IMR-90 (cell line): Measurements from ENCODE around the gene TTI1. TPM values are rescaled to one million over a fixed set of nuclear protein-coding genes. Genes with fewer than 3 reads are reported as not detected.

Experiments
- ATAC-seq: fragments of 200-7000 bp; cut with Tn5 transposase; 2 replicates; pipeline ENCODE4 v1.9.1; 2020; ENCODE audit warnings: low read depth, mild to moderate bottlenecking, moderate library complexity
- BruUV-seq: library from RNA; stranded (reverse); fragments of 400-500 nt; replicated peaks from 2 replicates; lab custom pipeline; 2021; lab: Mats Ljungman, UMichigan
- CTCF ChIA-PET: fragments of 300-600 bp; formaldehyde crosslinking; extraction: SDS; loops from one replicate; lab custom pipeline; 2021; ENCODE audit warnings: antibody characterized with exemption; lab: Yijun Ruan, JAX
- POLR2A ChIA-PET: fragments of 300-600 bp; sonication (Branson Sonifier 250); formaldehyde crosslinking; loops from one replicate; lab custom pipeline; 2022; ENCODE audit warnings: antibody characterized with exemption; ENCODE audit not compliant: unreplicated experiment; lab: Charles Lee
- DNase-seq: peaks from one replicate; pipeline ENCODE4 v3.0.0; 2013
- H2AFZ ChIP-seq: replicated peaks from 2 replicates; pipeline ENCODE3; 2013; ENCODE audit warnings: low read length, mild to moderate bottlenecking; ENCODE audit not compliant: poor library complexity
- H2AK5ac ChIP-seq: 2 replicates; pipeline ENCODE4 v1.6.1; 2013; ENCODE audit warnings: low read depth, low read length, inconsistent platforms
- H2AK9ac ChIP-seq: replicated peaks from 2 replicates; pipeline ENCODE3; 2013; ENCODE audit warnings: mild to moderate bottlenecking, low read depth, low read length, moderate library complexity; ENCODE audit not compliant: poor library complexity
- H2BK120ac ChIP-seq: 2 replicates; pipeline ENCODE4 v1.6.1; 2013; ENCODE audit warnings: low read depth, low read length, inconsistent platforms
- H2BK15ac ChIP-seq: 3 replicates; pipeline ENCODE4 v1.6.1; 2013; ENCODE audit warnings: low read depth, low read length, inconsistent platforms
- H2BK20ac ChIP-seq: 2 replicates; pipeline ENCODE4 v1.6.1; 2013; ENCODE audit warnings: low read depth, mild to moderate bottlenecking, inconsistent platforms, low read length, moderate library complexity
- H2BK5ac ChIP-seq: 2 replicates; pipeline ENCODE4 v1.6.1; 2013; ENCODE audit warnings: mild to moderate bottlenecking, low read depth, low read length, inconsistent platforms; ENCODE audit not compliant: poor library complexity, severe bottlenecking
- H3K14ac ChIP-seq: replicated peaks from 2 replicates; pipeline ENCODE4 v1.6.1; 2013; ENCODE audit warnings: low read depth, low read length, inconsistent platforms
- H3K18ac ChIP-seq: 2 replicates; pipeline ENCODE4 v1.6.1; 2013; ENCODE audit warnings: low read depth, low read length, control low read depth
- H3K23ac ChIP-seq: 2 replicates; pipeline ENCODE4 v1.6.1; 2013; ENCODE audit warnings: low read depth, low read length, inconsistent platforms
- H3K27ac ChIP-seq: 2 replicates; pipeline ENCODE4 v1.5.1; 2013; ENCODE audit warnings: mild to moderate bottlenecking, control low read depth, low read length; ENCODE audit not compliant: insufficient read depth
- H3K27me3 ChIP-seq: 2 replicates; pipeline ENCODE4 v1.6.1; 2013; ENCODE audit warnings: low read length; ENCODE audit not compliant: control insufficient read depth, insufficient read depth
- H3K36me3 ChIP-seq: 2 replicates; pipeline ENCODE4 v1.6.1; 2013; ENCODE audit warnings: low read length, mixed read lengths; ENCODE audit not compliant: control insufficient read depth, insufficient read depth
- H3K4ac ChIP-seq: 2 replicates; pipeline ENCODE4 v1.6.1; 2013; ENCODE audit warnings: low read depth, low read length, inconsistent platforms
- H3K4me1 ChIP-seq: 2 replicates; pipeline ENCODE4 v1.6.1; 2013; ENCODE audit warnings: low read length, mixed read lengths; ENCODE audit not compliant: control insufficient read depth, insufficient read depth
- H3K4me2 ChIP-seq: 2 replicates; pipeline ENCODE4 v1.6.1; 2013; ENCODE audit warnings: low read depth, mild to moderate bottlenecking, control low read depth, low read length, moderate library complexity
- H3K4me3 ChIP-seq: 2 replicates; pipeline ENCODE4 v1.5.1; 2013; ENCODE audit warnings: low read depth, mild to moderate bottlenecking, control low read depth, low read length, moderate library complexity; ENCODE audit not compliant: insufficient read depth
- H3K56ac ChIP-seq: 2 replicates; pipeline ENCODE4 v1.6.1; 2013; ENCODE audit warnings: low read length, inconsistent platforms; ENCODE audit not compliant: insufficient read depth; ENCODE audit errors: extremely low read depth
- H3K79me1 ChIP-seq, 2 experiments: 2 replicates each; pipeline ENCODE4 v1.6.1; 2013; ENCODE audit warnings: low read length in 2 of 2, inconsistent platforms in 1 of 2, low read depth in 1 of 2
- H3K9ac ChIP-seq: 2 replicates; pipeline ENCODE4 v1.6.1; 2013; ENCODE audit warnings: low read depth, low read length, control low read depth
- H3K9me1 ChIP-seq: 2 replicates; pipeline ENCODE4 v1.6.1; 2013; ENCODE audit warnings: low read length, inconsistent platforms; ENCODE audit not compliant: insufficient read depth
- H3K9me3 ChIP-seq: 2 replicates; pipeline ENCODE4 v1.6.1; 2013; ENCODE audit warnings: low read length; ENCODE audit not compliant: control insufficient read depth, insufficient read depth
- H4K20me1 ChIP-seq: 2 replicates; pipeline ENCODE4 v1.6.1; 2013; ENCODE audit warnings: low read length, inconsistent platforms; ENCODE audit not compliant: insufficient read depth
- H4K5ac ChIP-seq: 2 replicates; pipeline ENCODE4 v1.6.1; 2013; ENCODE audit warnings: mild to moderate bottlenecking, low read depth, low read length, control low read depth
- H4K8ac ChIP-seq, 2 experiments: 2 replicates each; pipeline ENCODE4 v1.6.1; 2013; ENCODE audit warnings: low read depth in 2 of 2, low read length in 2 of 2, control low read depth in 1 of 2, inconsistent platforms in 1 of 2
- H4K91ac ChIP-seq: 2 replicates; pipeline ENCODE4 v1.6.1; 2013; ENCODE audit warnings: low read depth, low read length, inconsistent platforms; ENCODE audit not compliant: insufficient read depth
- CHD1 ChIP-seq: IDR thresholded peaks from 2 replicates; pipeline ENCODE4 v1.6.1; 2012; ENCODE audit warnings: low read depth, low read length, improper control_type of control experiment
- FOS ChIP-seq: fragments of 150-350 bp; IDR thresholded peaks from 2 replicates; pipeline ENCODE4 v1.6.1; 2016; ENCODE audit warnings: low read depth, low read length
- WGBS, 2 experiments: methylation state at CpG; one replicate each; pipeline versions ENCODE4 v1.1.5 to v1.1.7; 2013; ENCODE audit warnings: missing lambda C conversion rate in 2 of 2; ENCODE audit not compliant: insufficient read length in 1 of 2; ENCODE audit errors: extremely low coverage in 2 of 2; 5-methylcytosine and 5-hydroxymethylcytosine counted together
- dilution Hi-C: fragments of 300-500 bp; cut with HindIII; formaldehyde crosslinking; loops from one replicate; pipeline ENCODE4 v1.14.3; 2018; ENCODE audit warnings: low sequenced_read_pairs; ENCODE audit not compliant: unreplicated experiment
- in situ Hi-C: fragments of 300-500 bp; cut with MboI; formaldehyde crosslinking; loops from 3 replicates; pipeline ENCODE4 v1.14.3; 2019; ENCODE audit warnings: low sequenced_read_pairs, inconsistent platforms, mixed read lengths
- intact Hi-C: fragments of 100-400 bp; cut with micrococcal nuclease; formaldehyde crosslinking; loops from 2 replicates; pipeline ENCODE4 v1.10.0; 2022
- polyA plus RNA-seq, 3 experiments: library from polyadenylated mRNA; depleted of rRNA; stranded (reverse); fragments of >200 nt; gene quantifications; 2 replicates each; pipeline ENCODE4 v1.2.3, GENCODE V29; 2012; ENCODE audit warnings: low replicate concordance in 1 of 3
- total RNA-seq: library from RNA; depleted of rRNA; stranded (reverse); fragments of >200 nt; gene quantifications from 2 replicates; pipeline ENCODE4 v1.2.3, GENCODE V29; 2012

The TTI1 gene
- total and polyA plus RNA-seq, 2 of the 4 experiments (the other 2 are of a cell fraction): 12.5 to 17.6 TPM

- Histone ChIP-seq H4K8ac (no peak overlapping the region), H3K36me3 (peaks cover 10% of the 10 kb centered on the region), H3K27me3 (no peaks in the 10 kb centered on the region), H3K23ac (no peak overlapping the region), H3K4ac (no peak overlapping the region), H2AFZ (no peak overlapping the region), H2BK15ac (peak overlapping the region; percentile 41; the same call in 1 of the 3 replicates), H3K14ac (no peak overlapping the region), H4K91ac (no peak overlapping the region), H4K20me1 (no peaks in the 10 kb centered on the region), H3K9me3 (peaks cover 2% of the 10 kb centered on the region; the same call in 1 of the 2 replicates), H3K4me2 (no peak overlapping the region), H3K4me1 (peaks cover 21% of the 10 kb centered on the region), H2BK20ac (no peak overlapping the region), H4K5ac (no peak overlapping the region), H3K56ac (no peak overlapping the region), H2AK9ac (no peak overlapping the region), H3K9ac (no peak overlapping the region), H3K9me1 (peaks cover 23% of the 10 kb centered on the region), H3K79me1 (peaks cover 33 to 60% of the 10 kb centered on the region in 2 experiments), H3K4me3 (no peak overlapping the region), H2BK120ac (no peak overlapping the region), H3K18ac (no peak overlapping the region), H2AK5ac (no peak overlapping the region), H3K27ac (no peak overlapping the region), H2BK5ac (no peak overlapping the region)
- dilution Hi-C loops (no loop called here), intact Hi-C loops (no loop called here), in situ Hi-C loops (loop anchor here (5.0 kb wide), 1 partner anchor 88 kb away; the partner anchor contains the start of gene TGM2)
- no CpG with 5 or more reads among the region's 3 CpGs for WGBS, 2 experiments
- no peak for DNase-seq
- ATAC-seq: no peak
- POLR2A ChIA-PET: no interaction called here
- TF ChIP-seq CHD1 (no peak), FOS (no peak)
- CTCF ChIA-PET: no interaction called here
- BruUV-seq: no TSS peak
These were observed 46.1 kb upstream of the TTI1 start for GRCh38 chr20:38079353-38079752.
